Measurements from ENCODE around the gene ZNF302.
"Not testable (repeated sequence)": the region's sequence is repeated elsewhere in the genome, so short reads cannot be mapped to it uniquely, and the experiment has no call there.

Gene ZNF302

GRCh38 chr19:34673590-34673989 is 3.9 kb upstream of the ZNF302 start:
- no peak for DNase-seq

- DNase-seq = no peak
Observed at GRCh38 chr19:34675250-34675649, 2.2 kb upstream of the ZNF302 start.

GRCh38 chr19:34675919-34676318 is 1.6 kb upstream of the ZNF302 start:
- no peak for DNase-seq

- DNase-seq = peak; percentile 97
Observed at GRCh38 chr19:34676697-34677385, 637 bp upstream of the ZNF302 start, which contains the start of gene SCGB2B2. Gene SCGB2B2, minus strand, starts transcription at chr19:34677159. Its CDS starts 82,596 bp downstream, at chr19:34594563.

GRCh38 chr19:34678085-34678412 is 571 bp downstream of the ZNF302 start:
- no peak for DNase-seq

- peak; percentile 49 for DNase-seq
Observed at GRCh38 chr19:34678421-34678820, 943 bp downstream of the ZNF302 start.

GRCh38 chr19:34681478-34681877 is 4.0 kb downstream of the ZNF302 start:
- DNase-seq = no peak

GRCh38 chr19:34685266-34685665 is 7.8 kb downstream of the ZNF302 start:
- not testable (repeated sequence) for DNase-seq

GRCh38 chr19:34686455-34686854 is 9.0 kb downstream of the ZNF302 start:
- DNase-seq = no peak

GRCh38 chr19:34687348-34687747 is 9.9 kb downstream of the ZNF302 start:
- no peak for DNase-seq

- DNase-seq = no peak
Observed at GRCh38 chr19:34688592-34688991, 11.1 kb downstream of the ZNF302 start.

GRCh38 chr19:34690372-34690771 is 12.9 kb downstream of the ZNF302 start:
- DNase-seq = no peak

GRCh38 chr19:34692549-34692948 is 15.1 kb downstream of the ZNF302 start:
- no peak for DNase-seq

- DNase-seq = peak; percentile 97
Observed at GRCh38 chr19:34707661-34708060, 30.2 kb downstream of the ZNF302 start.

- DNase-seq = no peak
Observed at GRCh38 chr19:34711890-34712289, 34.4 kb downstream of the ZNF302 start.

- DNase-seq = peak; percentile 95
Observed at GRCh38 chr19:34712395-34713261, 35.1 kb downstream of the ZNF302 start.

GRCh38 chr19:34713262-34713637 is 35.8 kb downstream of the ZNF302 start:
- DNase-seq = peak; percentile 42

GRCh38 chr19:34715357-34715756 is 37.9 kb downstream of the ZNF302 start:
- no peak for DNase-seq

- no peak for DNase-seq
Observed at GRCh38 chr19:34722353-34722752, 44.9 kb downstream of the ZNF302 start.

GRCh38 chr19:34725400-34725799 is 47.9 kb downstream of the ZNF302 start:
- no peak for DNase-seq

GRCh38 chr19:34731019-34731829 is 53.7 kb downstream of the ZNF302 start:
- DNase-seq = no peak

GRCh38 chr19:34731964-34732363 is 54.5 kb downstream of the ZNF302 start:
- no peak for DNase-seq

- DNase-seq = no peak
Observed at GRCh38 chr19:34732612-34733211, 55.2 kb downstream of the ZNF302 start.

Data from DMS53 (cell line).